ENCODE measurements around the gene MPP2. TPM values are rescaled to one million over a fixed set of nuclear protein-coding genes. Genes with fewer than 3 reads are reported as not detected.
A peak's percentile ranks its signal among the peaks of the same experiment; 100 is the strongest.
"Not testable (repeated sequence)": the region's sequence is repeated elsewhere in the genome, so short reads cannot be mapped to it uniquely, and the experiment has no call there.

The MPP2 gene
- total and polyA plus RNA-seq, 2 experiments from 2014 or later, result 1.3 to 1.4 TPM

DNA sequence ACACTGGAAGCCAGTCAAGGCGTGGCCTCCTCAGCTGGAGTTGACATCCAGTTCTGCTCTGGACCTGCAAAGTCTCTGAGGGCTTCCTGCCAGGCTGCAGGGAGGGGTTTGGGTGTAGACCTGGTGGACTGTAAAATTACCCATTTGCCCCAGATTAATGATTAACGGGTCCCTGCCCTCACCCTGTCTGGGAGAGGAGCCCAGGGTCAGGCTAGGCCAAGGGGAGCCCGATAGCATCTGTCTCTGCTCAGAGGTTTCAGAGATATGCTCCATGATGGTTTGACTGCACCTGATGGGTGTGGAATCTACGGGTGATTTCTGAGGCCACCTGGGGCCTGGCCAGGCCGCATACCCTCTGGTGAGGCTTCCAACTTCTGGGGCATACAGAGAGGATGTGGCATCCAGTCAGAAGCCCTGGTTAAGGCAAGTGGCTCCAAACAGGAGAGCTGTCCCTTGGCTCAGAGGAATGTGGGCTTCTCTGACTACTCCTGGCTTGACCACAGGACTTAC lies 23.8 kb upstream of the MPP2 start:
- H3K9me3 ChIP-seq (ENCODE audit: low read depth), result no peaks in the 10 kb centered on the region
- H3K27me3 ChIP-seq, result peaks cover 3% of the 10 kb centered on the region
- TF ChIP-seq, protein P1, sequence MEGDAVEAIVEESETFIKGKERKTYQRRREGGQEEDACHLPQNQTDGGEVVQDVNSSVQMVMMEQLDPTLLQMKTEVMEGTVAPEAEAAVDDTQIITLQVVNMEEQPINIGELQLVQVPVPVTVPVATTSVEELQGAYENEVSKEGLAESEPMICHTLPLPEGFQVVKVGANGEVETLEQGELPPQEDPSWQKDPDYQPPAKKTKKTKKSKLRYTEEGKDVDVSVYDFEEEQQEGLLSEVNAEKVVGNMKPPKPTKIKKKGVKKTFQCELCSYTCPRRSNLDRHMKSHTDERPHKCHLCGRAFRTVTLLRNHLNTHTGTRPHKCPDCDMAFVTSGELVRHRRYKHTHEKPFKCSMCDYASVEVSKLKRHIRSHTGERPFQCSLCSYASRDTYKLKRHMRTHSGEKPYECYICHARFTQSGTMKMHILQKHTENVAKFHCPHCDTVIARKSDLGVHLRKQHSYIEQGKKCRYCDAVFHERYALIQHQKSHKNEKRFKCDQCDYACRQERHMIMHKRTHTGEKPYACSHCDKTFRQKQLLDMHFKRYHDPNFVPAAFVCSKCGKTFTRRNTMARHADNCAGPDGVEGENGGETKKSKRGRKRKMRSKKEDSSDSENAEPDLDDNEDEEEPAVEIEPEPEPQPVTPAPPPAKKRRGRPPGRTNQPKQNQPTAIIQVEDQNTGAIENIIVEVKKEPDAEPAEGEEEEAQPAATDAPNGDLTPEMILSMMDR (IDR thresholded peaks at IDR 0.05; ENCODE audit: poor library complexity), result no peak
- TF ChIP-seq EZH2phosphoT487 (IDR thresholded peaks at IDR 0.05; ENCODE audit: low read depth, severe bottlenecking, unreplicated experiment) (no peak), EZH2 (IDR thresholded peaks at IDR 0.05; ENCODE audit: borderline replicate concordance) (no peak)
- H3K9me2 ChIP-seq (replicated peaks; ENCODE audit: insufficient read depth), result no peaks in the 10 kb centered on the region
- H3K4me3 ChIP-seq, result no peak overlapping the region
- H3K36me3 ChIP-seq (replicated peaks; ENCODE audit: insufficient read depth, low read depth), result no peaks in the 10 kb centered on the region
- no peaks in the 10 kb centered on the region for H4K20me1 ChIP-seq (ENCODE audit: insufficient read depth, poor library complexity, severe bottlenecking)
- no peak overlapping the region for H3K4me2 ChIP-seq
- WGBS (ENCODE audit: low lambda C conversion rate, missing lambda C conversion rate), result 66% methylated on average over 5 of the region's 5 CpGs
- H2AFZ ChIP-seq, result no peak overlapping the region
- DNase-seq (ENCODE audit: low spot score), result peak; percentile 56
- H3K79me2 ChIP-seq, result no peaks in the 10 kb centered on the region
- H3K27ac ChIP-seq, result no peak overlapping the region
- peaks cover 18% of the 10 kb centered on the region for H3K4me1 ChIP-seq (ENCODE audit: insufficient read depth)

DNA sequence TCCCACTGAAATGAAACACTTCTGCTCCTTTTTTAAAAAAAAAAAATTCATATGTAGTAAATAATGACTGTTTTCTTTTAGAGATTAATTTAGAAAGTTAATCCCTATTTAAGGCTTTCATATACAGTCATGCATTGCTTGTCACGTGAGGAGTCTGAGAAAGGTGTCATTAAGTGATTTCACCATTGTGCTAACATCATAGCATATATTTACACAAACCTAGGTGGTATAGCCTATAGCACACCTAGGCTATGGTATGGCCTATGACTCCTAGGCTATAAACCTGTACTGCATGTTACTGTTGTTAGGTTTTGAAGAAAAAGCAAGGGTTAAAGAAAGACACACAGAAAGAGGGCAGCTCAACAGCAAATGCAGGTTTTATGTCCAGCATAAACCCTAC lies 21.3 kb upstream of the MPP2 start:
- Histone ChIP-seq H3K9me3 (ENCODE audit: low read depth) (no peaks in the 10 kb centered on the region), H4K20me1 (ENCODE audit: insufficient read depth, poor library complexity, severe bottlenecking) (no peaks in the 10 kb centered on the region), H3K27me3 (peaks cover 3% of the 10 kb centered on the region), H3K9me2 (replicated peaks; ENCODE audit: insufficient read depth) (no peaks in the 10 kb centered on the region), H3K4me1 (ENCODE audit: insufficient read depth) (peaks cover 24% of the 10 kb centered on the region), H3K79me2 (no peaks in the 10 kb centered on the region), H3K36me3 (replicated peaks; ENCODE audit: insufficient read depth, low read depth) (no peaks in the 10 kb centered on the region), H3K4me3 (no peak overlapping the region), H2AFZ (no peak overlapping the region), H3K4me2 (no peak overlapping the region), H3K27ac (no peak overlapping the region)
- no peak for TF ChIP-seq EZH2phosphoT487 (IDR thresholded peaks at IDR 0.05; ENCODE audit: low read depth, severe bottlenecking, unreplicated experiment)
- TF ChIP-seq, protein P1 (IDR thresholded peaks at IDR 0.05; ENCODE audit: poor library complexity), result no peak
- TF ChIP-seq EZH2 (IDR thresholded peaks at IDR 0.05; ENCODE audit: borderline replicate concordance), result no peak
- 58% methylated on average over 1 of the region's 1 CpG for WGBS (ENCODE audit: low lambda C conversion rate, missing lambda C conversion rate)
- peak; percentile 32 for DNase-seq (ENCODE audit: low spot score)

DNA sequence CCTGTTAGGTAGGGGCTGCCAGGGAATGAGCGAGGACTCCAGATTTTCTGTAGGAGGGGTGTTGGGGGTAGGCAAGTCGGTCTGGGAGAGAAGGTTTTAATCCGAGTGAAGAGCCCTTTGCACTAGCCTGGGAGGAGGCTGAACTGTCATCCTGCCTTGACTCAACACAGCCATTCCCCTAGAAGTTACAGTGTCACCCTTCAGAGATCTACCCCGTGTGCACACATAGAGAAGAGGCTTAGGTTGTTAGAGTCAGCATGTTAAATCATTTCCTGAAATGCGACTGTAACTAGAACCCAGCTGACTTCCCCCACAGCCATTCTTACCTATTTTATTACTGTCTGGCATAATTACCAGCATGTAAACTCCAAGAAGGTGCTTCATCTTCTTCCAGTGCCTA lies 20.6 kb upstream of the MPP2 start:
- not testable (repeated sequence) for H2AFZ ChIP-seq; H3K27me3 ChIP-seq; H4K20me1 ChIP-seq (ENCODE audit: insufficient read depth, poor library complexity, severe bottlenecking); H3K9me2 ChIP-seq (replicated peaks; ENCODE audit: insufficient read depth); H3K27ac ChIP-seq; H3K9me3 ChIP-seq (ENCODE audit: low read depth); H3K79me2 ChIP-seq; DNase-seq (ENCODE audit: low spot score); H3K4me3 ChIP-seq; H3K36me3 ChIP-seq (replicated peaks; ENCODE audit: insufficient read depth, low read depth)
- 27% methylated on average over 5 of the region's 5 CpGs for WGBS (ENCODE audit: low lambda C conversion rate, missing lambda C conversion rate)
- H3K4me1 ChIP-seq (ENCODE audit: insufficient read depth), result peaks cover 24% of the 10 kb centered on the region
- H3K4me2 ChIP-seq, result peak overlapping the region; percentile 82

DNA sequence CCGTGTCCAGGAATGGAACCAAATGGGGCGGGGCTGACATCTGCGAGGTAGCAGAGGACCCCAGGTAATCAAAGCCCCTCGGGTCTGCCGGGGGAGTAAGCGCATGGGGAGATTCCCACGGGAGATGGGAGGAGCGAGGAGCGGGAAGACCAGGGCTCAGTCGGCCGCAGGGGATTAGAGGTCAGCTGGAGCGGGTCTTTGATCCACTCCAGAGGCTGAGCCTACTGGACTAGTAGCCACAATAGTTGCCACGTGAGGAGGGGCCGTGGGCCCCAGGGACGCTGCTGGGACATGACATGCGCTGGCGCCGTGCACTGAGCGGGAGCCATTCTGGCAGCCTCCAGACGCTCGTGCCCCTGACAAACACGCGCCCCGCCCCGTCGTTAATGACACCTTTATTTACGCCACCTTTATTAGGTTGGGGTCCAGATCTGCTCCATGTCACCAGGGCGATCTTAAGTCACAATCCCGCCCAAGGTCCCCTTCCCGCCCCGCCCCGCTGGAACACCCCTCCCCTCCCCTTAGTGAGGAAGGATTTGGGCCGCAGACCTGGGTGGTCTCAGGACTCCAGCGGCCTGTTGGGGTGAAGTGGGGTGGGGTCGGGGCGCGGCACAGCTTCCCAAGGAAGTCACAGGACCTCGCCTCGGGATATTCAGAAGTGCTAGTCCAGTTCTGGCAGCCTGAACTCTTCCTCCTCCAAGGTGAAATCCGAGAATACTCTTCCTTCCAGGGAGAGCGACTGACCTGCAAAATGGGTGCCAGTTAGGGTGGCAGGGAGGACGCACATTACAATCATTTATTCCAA lies 19.9 kb upstream of the MPP2 start:
- H3K4me1 ChIP-seq (ENCODE audit: insufficient read depth), result peaks cover 24% of the 10 kb centered on the region
- peaks cover 3% of the 10 kb centered on the region for H3K27me3 ChIP-seq
- no peak overlapping the region for H3K4me3 ChIP-seq
- H3K9me2 ChIP-seq (replicated peaks; ENCODE audit: insufficient read depth), result no peaks in the 10 kb centered on the region
- peak overlapping the region; percentile 82 for H3K4me2 ChIP-seq
- H3K36me3 ChIP-seq (replicated peaks; ENCODE audit: insufficient read depth, low read depth), result no peaks in the 10 kb centered on the region
- H3K27ac ChIP-seq, result no peak overlapping the region
- no peaks in the 10 kb centered on the region for H4K20me1 ChIP-seq (ENCODE audit: insufficient read depth, poor library complexity, severe bottlenecking)
- no peak for TF ChIP-seq EZH2phosphoT487 (IDR thresholded peaks at IDR 0.05; ENCODE audit: low read depth, severe bottlenecking, unreplicated experiment)
- TF ChIP-seq, protein P1 (IDR thresholded peaks at IDR 0.05; ENCODE audit: poor library complexity), result no peak
- no peak for TF ChIP-seq EZH2 (IDR thresholded peaks at IDR 0.05; ENCODE audit: borderline replicate concordance)
- no peaks in the 10 kb centered on the region for H3K9me3 ChIP-seq (ENCODE audit: low read depth)
- H3K79me2 ChIP-seq, result no peaks in the 10 kb centered on the region
- H2AFZ ChIP-seq, result no peak overlapping the region
- peak; percentile 38 for DNase-seq (ENCODE audit: low spot score)
- WGBS (ENCODE audit: low lambda C conversion rate, missing lambda C conversion rate), result 22% methylated on average over 39 of the region's 42 CpGs

All from hepatocyte (in vitro differentiated cells).